Measurements from ENCODE around the gene PTPN23. TPM values are rescaled to one million over a fixed set of nuclear protein-coding genes. Genes with fewer than 3 reads are reported as not detected.

PTPN23 gene
- total and polyA plus RNA-seq, 2 of the 13 experiments (the other 11 are each of a cell fraction or from before 2014, with no cell fraction given), result 2.3 to 3.7 TPM

DNA sequence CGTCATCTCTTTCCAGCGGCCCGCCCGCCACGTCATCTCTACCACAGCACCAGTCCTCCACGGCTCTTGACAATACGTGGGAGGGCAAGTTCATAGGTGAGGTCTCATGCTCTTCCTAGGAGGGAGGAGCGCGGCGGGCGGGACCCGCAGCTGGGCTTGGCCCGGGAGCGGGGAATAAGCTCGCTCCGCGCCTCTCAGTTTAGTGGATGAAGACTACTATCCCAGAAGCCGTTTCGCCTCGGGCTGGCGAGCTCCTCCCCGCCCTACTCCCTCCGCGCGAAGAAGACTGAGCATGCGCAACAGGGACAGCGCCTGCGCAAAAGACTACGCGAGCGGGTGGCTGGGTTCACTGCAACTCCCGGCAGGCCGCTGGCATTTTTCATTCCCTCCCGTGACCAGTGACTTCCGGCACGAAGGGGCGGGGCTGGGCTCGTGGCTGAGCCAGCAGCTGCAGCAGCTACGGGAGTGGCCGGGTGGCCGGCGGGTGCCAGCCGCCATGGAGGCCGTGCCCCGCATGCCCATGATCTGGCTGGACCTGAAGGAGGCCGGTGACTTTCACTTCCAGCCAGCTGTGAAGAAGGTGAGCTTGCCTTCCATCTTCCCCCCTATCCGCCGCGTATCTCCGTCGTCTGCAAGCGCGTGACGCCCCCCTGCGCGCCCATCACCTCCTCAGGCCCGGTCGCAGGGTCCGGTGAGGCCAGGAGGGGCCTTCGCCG lies at the start of gene PTPN23 (continued):
- TF ChIP-seq ATRX (CRISPR knock-in tag; IDR thresholded peaks at IDR 0.05; ENCODE audit: borderline replicate concordance) (no peak), ZNF841 (CRISPR knock-in tag; IDR thresholded peaks at IDR 0.05; ENCODE audit: borderline replicate concordance) (no peak), ZNF547 (CRISPR knock-in tag; IDR thresholded peaks at IDR 0.05) (no peak), MAFG (CRISPR knock-in tag; IDR thresholded peaks at IDR 0.05) (no peak), TAF15 (IDR thresholded peaks at IDR 0.05; ENCODE audit: low read depth, low read length, poor library complexity, severe bottlenecking) (no peak), NRL (CRISPR knock-in tag; IDR thresholded peaks at IDR 0.05; ENCODE audit: borderline replicate concordance) (no peak; the same call in 1 of the 2 replicates), ZNF607 (CRISPR knock-in tag; IDR thresholded peaks at IDR 0.05; ENCODE audit: borderline replicate concordance) (peak; percentile 63), ZNF749 (CRISPR knock-in tag; IDR thresholded peaks at IDR 0.05; ENCODE audit: borderline replicate concordance) (peak; percentile 77; the same call in 1 of the 2 replicates), REL (CRISPR knock-in tag; conservative IDR thresholded peaks at IDR 0.05) (no peak; the same call in 1 of the 2 replicates), SIN3B (IDR thresholded peaks at IDR 0.05; ENCODE audit: low read length) (no peak), SALL2 (CRISPR knock-in tag; IDR thresholded peaks at IDR 0.05) (peak; percentile 19; the same call in 1 of the 2 replicates)
- TF ChIP-seq, protein P1, sequence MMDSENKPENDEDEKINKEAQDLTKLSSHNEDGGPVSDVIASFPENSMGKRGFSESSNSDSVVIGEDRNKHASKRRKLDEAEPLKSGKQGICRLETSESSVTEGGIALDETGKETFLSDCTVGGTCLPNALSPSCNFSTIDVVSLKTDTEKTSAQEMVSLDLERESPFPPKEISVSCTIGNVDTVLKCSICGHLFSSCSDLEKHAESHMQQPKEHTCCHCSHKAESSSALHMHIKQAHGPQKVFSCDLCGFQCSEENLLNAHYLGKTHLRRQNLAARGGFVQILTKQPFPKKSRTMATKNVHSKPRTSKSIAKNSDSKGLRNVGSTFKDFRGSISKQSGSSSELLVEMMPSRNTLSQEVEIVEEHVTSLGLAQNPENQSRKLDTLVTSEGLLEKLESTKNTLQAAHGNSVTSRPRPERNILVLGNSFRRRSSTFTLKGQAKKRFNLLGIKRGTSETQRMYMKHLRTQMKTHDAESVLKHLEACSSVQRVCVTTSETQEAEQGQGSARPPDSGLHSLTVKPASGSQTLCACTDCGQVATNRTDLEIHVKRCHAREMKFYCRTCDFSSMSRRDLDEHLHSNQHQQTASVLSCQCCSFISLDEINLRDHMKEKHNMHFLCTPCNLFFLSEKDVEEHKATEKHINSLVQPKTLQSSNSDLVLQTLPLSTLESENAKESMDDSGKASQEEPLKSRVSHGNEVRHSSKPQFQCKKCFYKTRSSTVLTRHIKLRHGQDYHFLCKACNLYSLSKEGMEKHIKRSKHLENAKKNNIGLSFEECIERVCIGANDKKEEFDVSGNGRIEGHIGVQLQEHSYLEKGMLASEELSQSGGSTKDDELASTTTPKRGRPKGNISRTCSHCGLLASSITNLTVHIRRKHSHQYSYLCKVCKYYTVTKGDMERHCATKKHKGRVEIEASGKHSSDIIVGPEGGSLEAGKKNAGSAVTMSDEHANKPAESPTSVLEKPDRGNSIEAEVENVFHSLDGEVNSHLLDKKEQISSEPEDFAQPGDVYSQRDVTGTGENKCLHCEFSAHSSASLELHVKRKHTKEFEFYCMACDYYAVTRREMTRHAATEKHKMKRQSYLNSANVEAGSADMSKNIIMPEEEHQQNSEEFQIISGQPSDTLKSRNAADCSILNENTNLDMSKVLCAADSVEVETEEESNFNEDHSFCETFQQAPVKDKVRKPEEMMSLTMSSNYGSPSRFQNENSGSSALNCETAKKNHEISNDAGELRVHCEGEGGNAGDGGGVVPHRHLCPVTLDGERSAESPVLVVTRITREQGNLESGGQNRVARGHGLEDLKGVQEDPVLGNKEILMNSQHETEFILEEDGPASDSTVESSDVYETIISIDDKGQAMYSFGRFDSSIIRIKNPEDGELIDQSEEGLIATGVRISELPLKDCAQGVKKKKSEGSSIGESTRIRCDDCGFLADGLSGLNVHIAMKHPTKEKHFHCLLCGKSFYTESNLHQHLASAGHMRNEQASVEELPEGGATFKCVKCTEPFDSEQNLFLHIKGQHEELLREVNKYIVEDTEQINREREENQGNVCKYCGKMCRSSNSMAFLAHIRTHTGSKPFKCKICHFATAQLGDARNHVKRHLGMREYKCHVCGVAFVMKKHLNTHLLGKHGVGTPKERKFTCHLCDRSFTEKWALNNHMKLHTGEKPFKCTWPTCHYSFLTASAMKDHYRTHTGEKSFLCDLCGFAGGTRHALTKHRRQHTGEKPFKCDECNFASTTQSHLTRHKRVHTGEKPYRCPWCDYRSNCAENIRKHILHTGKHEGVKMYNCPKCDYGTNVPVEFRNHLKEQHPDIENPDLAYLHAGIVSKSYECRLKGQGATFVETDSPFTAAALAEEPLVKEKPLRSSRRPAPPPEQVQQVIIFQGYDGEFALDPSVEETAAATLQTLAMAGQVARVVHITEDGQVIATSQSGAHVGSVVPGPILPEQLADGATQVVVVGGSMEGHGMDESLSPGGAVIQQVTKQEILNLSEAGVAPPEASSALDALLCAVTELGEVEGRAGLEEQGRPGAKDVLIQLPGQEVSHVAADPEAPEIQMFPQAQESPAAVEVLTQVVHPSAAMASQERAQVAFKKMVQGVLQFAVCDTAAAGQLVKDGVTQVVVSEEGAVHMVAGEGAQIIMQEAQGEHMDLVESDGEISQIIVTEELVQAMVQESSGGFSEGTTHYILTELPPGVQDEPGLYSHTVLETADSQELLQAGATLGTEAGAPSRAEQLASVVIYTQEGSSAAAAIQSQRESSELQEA (CRISPR knock-in tag; IDR thresholded peaks at IDR 0.05; ENCODE audit: not compliant biosample characterization), result no peak
- TF ChIP-seq, protein P2, sequence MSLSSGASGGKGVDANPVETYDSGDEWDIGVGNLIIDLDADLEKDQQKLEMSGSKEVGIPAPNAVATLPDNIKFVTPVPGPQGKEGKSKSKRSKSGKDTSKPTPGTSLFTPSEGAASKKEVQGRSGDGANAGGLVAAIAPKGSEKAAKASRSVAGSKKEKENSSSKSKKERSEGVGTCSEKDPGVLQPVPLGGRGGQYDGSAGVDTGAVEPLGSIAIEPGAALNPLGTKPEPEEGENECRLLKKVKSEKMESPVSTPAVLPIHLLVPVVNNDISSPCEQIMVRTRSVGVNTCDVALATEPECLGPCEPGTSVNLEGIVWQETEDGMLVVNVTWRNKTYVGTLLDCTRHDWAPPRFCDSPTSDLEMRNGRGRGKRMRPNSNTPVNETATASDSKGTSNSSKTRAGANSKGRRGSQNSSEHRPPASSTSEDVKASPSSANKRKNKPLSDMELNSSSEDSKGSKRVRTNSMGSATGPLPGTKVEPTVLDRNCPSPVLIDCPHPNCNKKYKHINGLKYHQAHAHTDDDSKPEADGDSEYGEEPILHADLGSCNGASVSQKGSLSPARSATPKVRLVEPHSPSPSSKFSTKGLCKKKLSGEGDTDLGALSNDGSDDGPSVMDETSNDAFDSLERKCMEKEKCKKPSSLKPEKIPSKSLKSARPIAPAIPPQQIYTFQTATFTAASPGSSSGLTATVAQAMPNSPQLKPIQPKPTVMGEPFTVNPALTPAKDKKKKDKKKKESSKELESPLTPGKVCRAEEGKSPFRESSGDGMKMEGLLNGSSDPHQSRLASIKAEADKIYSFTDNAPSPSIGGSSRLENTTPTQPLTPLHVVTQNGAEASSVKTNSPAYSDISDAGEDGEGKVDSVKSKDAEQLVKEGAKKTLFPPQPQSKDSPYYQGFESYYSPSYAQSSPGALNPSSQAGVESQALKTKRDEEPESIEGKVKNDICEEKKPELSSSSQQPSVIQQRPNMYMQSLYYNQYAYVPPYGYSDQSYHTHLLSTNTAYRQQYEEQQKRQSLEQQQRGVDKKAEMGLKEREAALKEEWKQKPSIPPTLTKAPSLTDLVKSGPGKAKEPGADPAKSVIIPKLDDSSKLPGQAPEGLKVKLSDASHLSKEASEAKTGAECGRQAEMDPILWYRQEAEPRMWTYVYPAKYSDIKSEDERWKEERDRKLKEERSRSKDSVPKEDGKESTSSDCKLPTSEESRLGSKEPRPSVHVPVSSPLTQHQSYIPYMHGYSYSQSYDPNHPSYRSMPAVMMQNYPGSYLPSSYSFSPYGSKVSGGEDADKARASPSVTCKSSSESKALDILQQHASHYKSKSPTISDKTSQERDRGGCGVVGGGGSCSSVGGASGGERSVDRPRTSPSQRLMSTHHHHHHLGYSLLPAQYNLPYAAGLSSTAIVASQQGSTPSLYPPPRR (CRISPR knock-in tag; IDR thresholded peaks at IDR 0.05; ENCODE audit: borderline replicate concordance), result peak; percentile 76
- TF ChIP-seq, protein P3, sequence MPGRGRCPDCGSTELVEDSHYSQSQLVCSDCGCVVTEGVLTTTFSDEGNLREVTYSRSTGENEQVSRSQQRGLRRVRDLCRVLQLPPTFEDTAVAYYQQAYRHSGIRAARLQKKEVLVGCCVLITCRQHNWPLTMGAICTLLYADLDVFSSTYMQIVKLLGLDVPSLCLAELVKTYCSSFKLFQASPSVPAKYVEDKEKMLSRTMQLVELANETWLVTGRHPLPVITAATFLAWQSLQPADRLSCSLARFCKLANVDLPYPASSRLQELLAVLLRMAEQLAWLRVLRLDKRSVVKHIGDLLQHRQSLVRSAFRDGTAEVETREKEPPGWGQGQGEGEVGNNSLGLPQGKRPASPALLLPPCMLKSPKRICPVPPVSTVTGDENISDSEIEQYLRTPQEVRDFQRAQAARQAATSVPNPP (CRISPR knock-in tag; IDR thresholded peaks at IDR 0.05), result peak; percentile 52; the same call in 1 of the 2 replicates

Data from HepG2 (cell line).